Measurements from ENCODE around the gene VPREB1.

VPREB1 gene

GRCh38 chr22:22233081-22233480, 11.5 kb upstream of the VPREB1 start:
- Histone ChIP-seq H3K4me3 (replicated peaks; ENCODE audit: insufficient read depth, low read length) (no peak overlapping the region), H3K27ac (replicated peaks) (no peak overlapping the region), H3K27me3 (ENCODE audit: insufficient read depth, poor library complexity, severe bottlenecking) (no peaks in the 10 kb centered on the region)
- no peak for TF ChIP-seq POLR2AphosphoS5 (IDR thresholded peaks at IDR 0.05; ENCODE audit: low read depth)
- no peak for TF ChIP-seq REST (IDR thresholded peaks at IDR 0.05; ENCODE audit: insufficient replicate concordance, low read depth)
- no peak for TF ChIP-seq GABPA (IDR thresholded peaks at IDR 0.05; ENCODE audit: low read depth)
- TF ChIP-seq, protein P1, sequence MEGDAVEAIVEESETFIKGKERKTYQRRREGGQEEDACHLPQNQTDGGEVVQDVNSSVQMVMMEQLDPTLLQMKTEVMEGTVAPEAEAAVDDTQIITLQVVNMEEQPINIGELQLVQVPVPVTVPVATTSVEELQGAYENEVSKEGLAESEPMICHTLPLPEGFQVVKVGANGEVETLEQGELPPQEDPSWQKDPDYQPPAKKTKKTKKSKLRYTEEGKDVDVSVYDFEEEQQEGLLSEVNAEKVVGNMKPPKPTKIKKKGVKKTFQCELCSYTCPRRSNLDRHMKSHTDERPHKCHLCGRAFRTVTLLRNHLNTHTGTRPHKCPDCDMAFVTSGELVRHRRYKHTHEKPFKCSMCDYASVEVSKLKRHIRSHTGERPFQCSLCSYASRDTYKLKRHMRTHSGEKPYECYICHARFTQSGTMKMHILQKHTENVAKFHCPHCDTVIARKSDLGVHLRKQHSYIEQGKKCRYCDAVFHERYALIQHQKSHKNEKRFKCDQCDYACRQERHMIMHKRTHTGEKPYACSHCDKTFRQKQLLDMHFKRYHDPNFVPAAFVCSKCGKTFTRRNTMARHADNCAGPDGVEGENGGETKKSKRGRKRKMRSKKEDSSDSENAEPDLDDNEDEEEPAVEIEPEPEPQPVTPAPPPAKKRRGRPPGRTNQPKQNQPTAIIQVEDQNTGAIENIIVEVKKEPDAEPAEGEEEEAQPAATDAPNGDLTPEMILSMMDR (IDR thresholded peaks at IDR 0.05; ENCODE audit: insufficient read depth, low read length): no peak
- no peak for TF ChIP-seq SPI1 (IDR thresholded peaks at IDR 0.05; ENCODE audit: borderline replicate concordance, low read depth)
- DNase-seq (ENCODE audit: low read depth in 1 of 2, low spot score in 1 of 2): no peak

GRCh38 chr22:22235558-22235957, 9.0 kb upstream of the VPREB1 start:
- peak in 1 of 2 experiments; percentile 30 for DNase-seq (ENCODE audit: low read depth in 1 of 2, low spot score in 1 of 2)
- no peaks in the 10 kb centered on the region for H3K27me3 ChIP-seq (ENCODE audit: insufficient read depth, poor library complexity, severe bottlenecking)
- H3K27ac ChIP-seq (replicated peaks): no peak overlapping the region
- TF ChIP-seq, protein P1 (IDR thresholded peaks at IDR 0.05; ENCODE audit: insufficient read depth, low read length): peak; percentile 47
- TF ChIP-seq POLR2AphosphoS5 (IDR thresholded peaks at IDR 0.05; ENCODE audit: low read depth): no peak
- H3K4me3 ChIP-seq (replicated peaks; ENCODE audit: insufficient read depth, low read length): no peak overlapping the region

DNA sequence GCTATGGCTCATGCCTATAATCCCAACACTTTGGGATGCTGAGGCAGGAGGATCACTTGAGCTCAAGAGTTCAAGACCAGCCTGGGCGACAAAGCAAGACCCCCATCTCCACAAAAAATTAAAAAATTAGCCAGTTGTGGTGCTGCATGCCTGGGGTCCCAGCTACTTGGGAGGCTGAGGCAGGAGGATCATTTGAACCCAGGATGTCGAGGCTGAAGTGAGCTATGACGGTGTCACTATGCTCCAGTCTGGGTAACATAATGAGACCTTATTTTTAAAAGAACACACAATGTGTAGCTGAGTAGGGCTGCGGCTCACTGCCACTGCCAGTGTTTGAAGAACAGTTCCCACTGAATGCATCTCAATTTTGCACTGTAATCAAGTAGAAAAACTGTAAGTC, 7.1 kb upstream of the VPREB1 start:
- no peaks in the 10 kb centered on the region for H3K27me3 ChIP-seq (ENCODE audit: insufficient read depth, poor library complexity, severe bottlenecking)
- H3K27ac ChIP-seq (replicated peaks): no peak overlapping the region
- DNase-seq (ENCODE audit: low read depth in 1 of 2, low spot score in 1 of 2): no peak
- TF ChIP-seq, protein P1 (IDR thresholded peaks at IDR 0.05; ENCODE audit: insufficient read depth, low read length): no peak
- TF ChIP-seq POLR2AphosphoS5 (IDR thresholded peaks at IDR 0.05; ENCODE audit: low read depth) (no peak), REST (IDR thresholded peaks at IDR 0.05; ENCODE audit: insufficient replicate concordance, low read depth) (no peak)
- no peak overlapping the region for H3K4me3 ChIP-seq (replicated peaks; ENCODE audit: insufficient read depth, low read length)

- no peak for DNase-seq (ENCODE audit: low read depth in 1 of 2, low spot score in 1 of 2)
- H3K27ac ChIP-seq (replicated peaks): no peak overlapping the region
- no peak overlapping the region for H3K4me3 ChIP-seq (replicated peaks; ENCODE audit: insufficient read depth, low read length)
- no peaks in the 10 kb centered on the region for H3K27me3 ChIP-seq (ENCODE audit: insufficient read depth, poor library complexity, severe bottlenecking)
- TF ChIP-seq GABPA (IDR thresholded peaks at IDR 0.05; ENCODE audit: low read depth) (no peak), SPI1 (IDR thresholded peaks at IDR 0.05; ENCODE audit: borderline replicate concordance, low read depth) (no peak), REST (IDR thresholded peaks at IDR 0.05; ENCODE audit: insufficient replicate concordance, low read depth) (no peak), POLR2AphosphoS5 (IDR thresholded peaks at IDR 0.05; ENCODE audit: low read depth) (no peak)
- TF ChIP-seq, protein P1 (IDR thresholded peaks at IDR 0.05; ENCODE audit: insufficient read depth, low read length): no peak
Measured at GRCh38 chr22:22239311-22239939, 5.2 kb upstream of the VPREB1 start.

All from HL-60 (cell line).